Effector memory CD8-positive, alpha-beta T cell (primary cell): ENCODE results near the gene TEKT5.
"Not testable (repeated sequence)": the region's sequence is repeated elsewhere in the genome, so short reads cannot be mapped to it uniquely, and the experiment has no call there.

Experiments
- ATAC-seq: fragments of 150-1000 bp; cut with Tn5 transposase; replicated peaks from 2 replicates; pipeline ENCODE4 v1.10.0; 2021; ENCODE audit warnings: mild to moderate bottlenecking, moderate library complexity
- DNase-seq, 3 experiments: peaks; one replicate each; pipeline ENCODE4 v3.0.0; 2021
- H3K27ac Mint-ChIP-seq, 2 donors: one replicate each; pipeline ENCODE4 v1.8.0; 2022; ENCODE audit warnings: mild to moderate bottlenecking in 2 of 2, mixed read lengths in 2 of 2, moderate library complexity in 2 of 2
- H3K27me3 Mint-ChIP-seq, 2 donors: one replicate each; pipeline ENCODE4 v1.8.0; 2022; ENCODE audit warnings: mixed read lengths in 2 of 2
- H3K36me3 Mint-ChIP-seq: one replicate; pipeline ENCODE4 v1.8.0; 2022; ENCODE audit warnings: mild to moderate bottlenecking, moderate library complexity, mixed read lengths; ENCODE audit not compliant: insufficient read depth
- H3K4me1 Mint-ChIP-seq, 2 donors: one replicate each; pipeline ENCODE4 v1.8.0; 2022; ENCODE audit warnings: low read depth in 2 of 2, mixed read lengths in 2 of 2
- H3K4me3 Mint-ChIP-seq, 2 donors: one replicate each; pipeline ENCODE4 v1.8.0; 2022; ENCODE audit warnings: mild to moderate bottlenecking in 2 of 2, mixed read lengths in 2 of 2, moderate library complexity in 2 of 2
- H3K9me3 Mint-ChIP-seq, 2 donors: one replicate each; pipeline ENCODE4 v1.8.0; 2022; ENCODE audit warnings: mixed read lengths in 2 of 2
- total RNA-seq, 9 experiments: gene quantifications; one replicate each; lab custom pipeline; 2026; lab: John Stamatoyannopoulos, UW

The TEKT5 gene
- 0 to 0.18 (median 0) reads per million in 9 experiments for total RNA-seq

- H3K36me3 Mint-ChIP-seq: no peaks in the 10 kb centered on the region
- no peaks in the 10 kb centered on the region for H3K9me3 Mint-ChIP-seq
- DNase-seq: no peak
- no peak for ATAC-seq
- H3K4me1 Mint-ChIP-seq: no peaks in the 10 kb centered on the region
- no peak within 1 kb of the TSS for H3K4me3 Mint-ChIP-seq
- peaks cover 43 to 65% of the 10 kb centered on the region in 2 donors for H3K27me3 Mint-ChIP-seq
- no peak within 1 kb of the TSS for H3K27ac Mint-ChIP-seq
Observed at GRCh38 chr16:10694830-10695229, at the start of gene TEKT5. TSS of gene TEKT5 (minus strand) at chr16:10694930. CDS start at chr16:10694873, 57 bp downstream.

- DNase-seq: peak; percentile 99 to 100 (median 99)
- ATAC-seq: peak; percentile 91
- H3K4me3 Mint-ChIP-seq: peak within 1 kb of the TSS; percentile 87 to 91
- peaks cover 26 to 33% of the 10 kb centered on the region in 2 donors for H3K4me1 Mint-ChIP-seq
- no peaks in the 10 kb centered on the region for H3K9me3 Mint-ChIP-seq
- peak within 1 kb of the TSS; percentile 94 to 97 for H3K27ac Mint-ChIP-seq
- peaks cover 33% of the 10 kb centered on the region for H3K36me3 Mint-ChIP-seq
- H3K27me3 Mint-ChIP-seq: no peaks in the 10 kb centered on the region
Observed at GRCh38 chr16:10743610-10744369, 49.1 kb upstream of the TEKT5 start, which contains the start of gene NUBP1. TSS of gene NUBP1 (plus strand) at chr16:10743842. CDS start at chr16:10743864, 22 bp downstream.

GRCh38 chr16:10743227-10743609 lies 48.5 kb upstream of the TEKT5 start:
- Mint-ChIP-seq H3K36me3 (peaks cover 27% of the 10 kb centered on the region), H3K4me1 (peaks cover 26 to 33% of the 10 kb centered on the region in 2 donors), H3K4me3 (peak overlapping the region; percentile 87 to 91), H3K27ac (peak overlapping the region; percentile 94 to 97), H3K9me3 (no peaks in the 10 kb centered on the region), H3K27me3 (no peaks in the 10 kb centered on the region)
- DNase-seq (no peak), ATAC-seq (no peak)

GRCh38 chr16:10741844-10742243 lies 47.1 kb upstream of the TEKT5 start:
- H3K36me3 Mint-ChIP-seq: peaks cover 18% of the 10 kb centered on the region
- no peaks in the 10 kb centered on the region for H3K9me3 Mint-ChIP-seq
- no peak for DNase-seq
- ATAC-seq: no peak
- no peak overlapping the region for H3K27ac Mint-ChIP-seq
- H3K4me1 Mint-ChIP-seq: peaks cover 28 to 33% of the 10 kb centered on the region in 2 donors
- H3K27me3 Mint-ChIP-seq: no peaks in the 10 kb centered on the region
- H3K4me3 Mint-ChIP-seq: no peak overlapping the region

- not testable (repeated sequence) for H3K27me3 Mint-ChIP-seq, ATAC-seq, DNase-seq, H3K27ac Mint-ChIP-seq, H3K9me3 Mint-ChIP-seq
- peaks cover 28 to 33% of the 10 kb centered on the region in 2 donors for H3K4me1 Mint-ChIP-seq
- peaks cover 15% of the 10 kb centered on the region for H3K36me3 Mint-ChIP-seq
- H3K4me3 Mint-ChIP-seq: peak overlapping the region in 1 of 2 donors; percentile 24
Observed at GRCh38 chr16:10741249-10741648, 46.5 kb upstream of the TEKT5 start.

DNA sequence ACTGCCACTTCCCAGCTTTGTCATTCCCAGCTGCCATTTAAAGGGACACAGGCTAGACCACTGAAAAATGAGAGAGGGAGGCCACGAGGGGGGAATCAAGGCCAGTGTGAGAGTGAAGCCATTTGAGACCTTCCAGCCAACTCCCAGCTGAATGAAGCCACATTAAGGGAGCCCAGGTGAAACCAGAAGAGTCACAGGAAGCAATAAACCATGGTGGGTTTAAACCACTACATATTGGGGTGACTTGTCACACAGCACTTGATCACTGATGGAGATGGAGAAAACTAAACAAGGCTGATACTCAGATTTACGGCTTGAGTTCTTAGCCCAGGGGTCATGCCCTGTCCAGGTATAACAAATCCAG lies 46.1 kb upstream of the TEKT5 start:
- H3K27me3 Mint-ChIP-seq: no peaks in the 10 kb centered on the region
- H3K4me3 Mint-ChIP-seq: peak overlapping the region in 1 of 2 donors; percentile 24
- H3K36me3 Mint-ChIP-seq: peaks cover 15% of the 10 kb centered on the region
- H3K27ac Mint-ChIP-seq: no peak overlapping the region
- ATAC-seq: no peak
- no peak for DNase-seq
- H3K9me3 Mint-ChIP-seq: no peaks in the 10 kb centered on the region
- peaks cover 27 to 30% of the 10 kb centered on the region in 2 donors for H3K4me1 Mint-ChIP-seq

DNA sequence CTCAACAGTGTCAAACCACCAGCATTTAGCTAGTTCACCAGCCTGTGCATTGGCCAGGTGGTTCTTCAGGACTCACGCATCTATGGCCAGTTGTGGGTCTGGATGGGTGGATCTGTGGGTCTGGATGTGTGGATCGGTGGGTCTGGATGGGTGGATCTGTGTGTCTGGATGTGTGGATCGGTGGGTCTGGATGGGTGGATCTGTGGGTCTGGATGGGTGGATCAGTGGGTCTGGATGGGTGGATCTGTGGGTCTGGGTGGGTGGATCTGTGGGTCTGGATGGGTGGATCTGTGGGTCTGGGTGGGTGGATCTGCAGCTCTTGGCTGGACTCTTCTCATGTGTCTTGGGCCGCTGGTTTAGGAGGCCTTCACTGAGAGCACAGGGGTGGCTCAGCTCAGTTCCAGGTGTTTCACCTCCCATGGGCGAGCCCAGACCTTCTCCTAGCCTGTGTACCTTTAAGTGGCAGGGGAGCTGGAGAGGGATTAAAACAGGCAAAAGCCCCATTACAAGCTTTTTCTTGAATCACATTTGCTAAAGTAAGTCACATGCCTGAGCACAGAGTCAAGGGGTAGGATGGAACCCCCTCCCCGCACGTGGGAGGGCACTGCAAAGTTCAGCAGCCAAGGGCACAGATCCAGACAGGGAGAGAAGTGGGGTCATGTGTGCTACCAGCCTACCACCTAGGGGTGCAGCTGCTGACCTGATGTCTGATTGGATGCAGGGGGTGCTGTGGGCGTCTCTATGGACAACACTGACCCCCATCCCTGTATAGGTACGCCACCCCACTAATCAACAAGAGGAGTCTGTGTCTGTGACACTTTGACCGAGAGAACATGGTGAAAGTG lies 45.5 kb upstream of the TEKT5 start:
- Mint-ChIP-seq H3K27ac (peak overlapping the region in 1 of 2 donors; percentile 46), H3K36me3 (peaks cover 15% of the 10 kb centered on the region), H3K4me3 (peak overlapping the region in 1 of 2 donors; percentile 24), H3K9me3 (no peaks in the 10 kb centered on the region), H3K4me1 (peaks cover 21 to 24% of the 10 kb centered on the region in 2 donors), H3K27me3 (no peaks in the 10 kb centered on the region)
- ATAC-seq (no peak), DNase-seq (no peak)

GRCh38 chr16:10738231-10739077 lies 43.7 kb upstream of the TEKT5 start:
- peak in 2 of 3 experiments; percentile 13 to 28 for DNase-seq
- no peaks in the 10 kb centered on the region for H3K27me3 Mint-ChIP-seq
- peak overlapping the region; percentile 31 to 53 for H3K27ac Mint-ChIP-seq
- H3K4me1 Mint-ChIP-seq: peaks cover 12 to 16% of the 10 kb centered on the region in 2 donors
- ATAC-seq: peak; percentile 28
- H3K36me3 Mint-ChIP-seq: peaks cover 6% of the 10 kb centered on the region
- no peak overlapping the region for H3K4me3 Mint-ChIP-seq
- H3K9me3 Mint-ChIP-seq: no peaks in the 10 kb centered on the region

GRCh38 chr16:10737068-10737625 lies 42.4 kb upstream of the TEKT5 start:
- peaks cover 6 to 12% of the 10 kb centered on the region in 2 donors for H3K4me1 Mint-ChIP-seq
- peak overlapping the region; percentile 71 to 84 for H3K27ac Mint-ChIP-seq
- no peaks in the 10 kb centered on the region for H3K27me3 Mint-ChIP-seq
- ATAC-seq: peak; percentile 86
- H3K4me3 Mint-ChIP-seq: peak overlapping the region; percentile 52 to 69
- peak; percentile 72 to 78 (median 77) for DNase-seq
- no peaks in the 10 kb centered on the region for H3K9me3 Mint-ChIP-seq
- peaks cover 2% of the 10 kb centered on the region for H3K36me3 Mint-ChIP-seq

DNA sequence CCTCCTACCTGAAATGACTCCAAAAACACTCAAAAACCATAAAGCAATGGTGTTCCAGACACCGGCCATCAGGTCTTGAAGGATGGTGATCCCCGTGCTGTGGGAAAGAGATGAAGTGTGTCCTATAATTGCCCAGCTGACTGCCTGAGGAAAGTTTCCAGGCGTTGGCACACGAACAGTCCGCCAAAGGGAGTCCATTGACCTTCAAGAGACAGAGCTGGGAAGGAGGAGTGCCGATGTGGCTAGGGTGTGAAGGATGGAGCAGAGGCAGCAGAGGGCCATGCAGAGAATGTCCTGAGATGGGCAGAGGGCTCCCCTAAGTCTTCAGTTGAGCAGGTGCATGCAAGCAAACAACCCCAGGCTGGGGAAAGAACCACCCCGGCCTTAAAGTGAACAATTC lies 37.1 kb upstream of the TEKT5 start:
- Mint-ChIP-seq H3K4me3 (no peak overlapping the region), H3K27ac (no peak overlapping the region), H3K27me3 (no peaks in the 10 kb centered on the region), H3K36me3 (no peaks in the 10 kb centered on the region), H3K4me1 (no peaks in the 10 kb centered on the region), H3K9me3 (no peaks in the 10 kb centered on the region)
- ATAC-seq: no peak
- DNase-seq: no peak

DNA sequence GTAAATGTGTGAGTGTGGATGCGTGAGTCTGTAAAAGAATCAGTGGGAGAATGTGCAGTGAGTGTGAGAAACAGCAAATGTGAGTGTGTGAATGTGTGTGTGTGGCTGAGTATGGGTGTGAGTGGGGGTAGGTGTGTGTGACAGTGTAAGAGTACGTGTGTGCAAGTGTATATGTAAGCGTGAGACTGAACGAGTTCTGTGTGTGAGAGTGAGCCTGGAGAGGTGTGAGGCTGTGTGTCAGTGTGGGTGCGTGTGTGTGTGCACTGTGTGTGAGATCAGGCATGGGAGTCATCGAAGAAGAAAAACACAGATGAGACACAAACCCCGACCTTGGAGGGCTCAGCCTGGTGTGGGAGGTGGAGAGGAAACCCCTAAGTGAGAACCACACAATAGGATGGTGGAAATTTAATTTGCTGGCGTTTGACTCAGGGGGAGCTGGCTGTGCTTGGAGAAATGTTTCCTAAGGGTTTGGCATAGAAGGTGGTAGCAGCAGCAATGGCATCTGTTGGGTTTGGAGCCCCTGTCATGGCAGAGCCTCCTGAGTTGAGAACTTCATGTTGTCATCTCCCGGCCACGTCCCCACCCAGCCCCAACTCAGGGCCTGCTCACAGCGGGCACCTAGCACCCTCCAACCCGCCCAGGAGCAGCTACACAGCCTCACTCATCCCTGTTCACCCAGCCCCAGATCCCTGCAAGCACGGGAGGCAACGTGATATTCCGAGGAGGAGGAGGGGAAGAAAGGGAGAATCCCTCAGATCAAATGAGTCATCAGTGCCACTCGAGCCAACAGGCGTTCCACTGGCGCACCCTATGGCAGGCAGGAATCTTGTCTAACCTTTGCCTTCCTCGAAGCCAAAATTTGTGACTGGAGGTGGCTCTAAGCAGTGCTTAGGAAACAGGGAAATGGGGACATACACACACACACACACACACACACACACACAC lies 34.6 kb upstream of the TEKT5 start:
- Mint-ChIP-seq H3K27me3 (peaks cover 7% of the 10 kb centered on the region in 2 donors), H3K9me3 (no peaks in the 10 kb centered on the region), H3K36me3 (no peaks in the 10 kb centered on the region), H3K27ac (no peak overlapping the region), H3K4me1 (no peaks in the 10 kb centered on the region), H3K4me3 (no peak overlapping the region)
- no peak for ATAC-seq
- no peak for DNase-seq
